MG63 (cell line): ENCODE data around the gene OR10A6. TPM values are rescaled to one million over a fixed set of nuclear protein-coding genes. Genes with fewer than 3 reads are reported as not detected.
A peak's percentile ranks its signal among the peaks of the same experiment; 100 is the strongest.

ENCODE experiments used
- DNase-seq: peaks from one replicate; pipeline ENCODE4 v3.0.0-alpha.2; 2020
- H3K27me3 ChIP-seq: fragments of 250-450 bp; sonication (Bioruptor Pico); 2 replicates; pipeline ENCODE4 v1.5.1; 2020; ENCODE audit warnings: mild to moderate bottlenecking, moderate library complexity
- H3K36me3 ChIP-seq: fragments of 250-450 bp; sonication (Bioruptor Pico); 2 replicates; pipeline ENCODE4 v1.5.1; 2020; ENCODE audit warnings: mild to moderate bottlenecking, moderate library complexity
- H3K4me3 ChIP-seq: fragments of 250-450 bp; sonication (Bioruptor Pico); 2 replicates; pipeline ENCODE4 v1.5.1; 2020; ENCODE audit warnings: mild to moderate bottlenecking, moderate library complexity
- H3K9me3 ChIP-seq: fragments of 250-450 bp; sonication (Bioruptor Pico); 2 replicates; pipeline ENCODE4 v1.5.1; 2020; ENCODE audit warnings: mild to moderate bottlenecking, moderate library complexity
- total RNA-seq: library from RNA; depleted of rRNA; stranded (reverse); fragments of >200 nt; shearing (Covaris generic); gene quantifications from 2 replicates; pipeline ENCODE4 v1.2.3, GENCODE V29; 2014; ENCODE audit warnings: low replicate concordance; rRNA removed

The OR10A6 gene
- total RNA-seq, 1 experiment from 2014 or later: not detected

GRCh38 chr11:7896009-7896785 lies 34.9 kb downstream of the OR10A6 start:
- no peak for DNase-seq
- Histone ChIP-seq H3K4me3 (no peak overlapping the region), H3K9me3 (peaks cover 3% of the 10 kb centered on the region; the same call in 1 of the 2 replicates), H3K36me3 (no peaks in the 10 kb centered on the region), H3K27me3 (no peaks in the 10 kb centered on the region)

GRCh38 chr11:7894251-7894650 lies 36.8 kb downstream of the OR10A6 start:
- DNase-seq: no peak
- peaks cover 3% of the 10 kb centered on the region; the same call in 1 of the 2 replicates for H3K9me3 ChIP-seq

GRCh38 chr11:7893796-7894195 lies 37.3 kb downstream of the OR10A6 start:
- DNase-seq: no peak
- H3K4me3 ChIP-seq: no peak overlapping the region
- no peaks in the 10 kb centered on the region for H3K36me3 ChIP-seq
- no peaks in the 10 kb centered on the region for H3K27me3 ChIP-seq
- no peaks in the 10 kb centered on the region for H3K9me3 ChIP-seq

More at GRCh38 chr11:7894251-7894650, 36.8 kb downstream of the OR10A6 start:
- Histone ChIP-seq H3K27me3 (no peaks in the 10 kb centered on the region), H3K36me3 (no peaks in the 10 kb centered on the region), H3K4me3 (no peak overlapping the region)

- no peak for DNase-seq
- Histone ChIP-seq H3K27me3 (no peaks in the 10 kb centered on the region), H3K36me3 (no peaks in the 10 kb centered on the region), H3K4me3 (no peak overlapping the region), H3K9me3 (no peaks in the 10 kb centered on the region)
These were observed 38.2 kb downstream of the OR10A6 start for GRCh38 chr11:7892840-7893254.

- DNase-seq: no peak
- no peaks in the 10 kb centered on the region for H3K27me3 ChIP-seq
- no peak overlapping the region for H3K4me3 ChIP-seq
- H3K36me3 ChIP-seq: no peaks in the 10 kb centered on the region
- H3K9me3 ChIP-seq: no peaks in the 10 kb centered on the region
These were observed 38.9 kb downstream of the OR10A6 start for GRCh38 chr11:7892059-7892699.

GRCh38 chr11:7890417-7891172 lies 40.5 kb downstream of the OR10A6 start:
- Histone ChIP-seq H3K27me3 (no peaks in the 10 kb centered on the region), H3K4me3 (no peak overlapping the region; the same call in 1 of the 2 replicates), H3K36me3 (no peaks in the 10 kb centered on the region), H3K9me3 (no peaks in the 10 kb centered on the region)
- no peak for DNase-seq

- Histone ChIP-seq H3K4me3 (peak overlapping the region; percentile 9; the same call in 1 of the 2 replicates), H3K27me3 (no peaks in the 10 kb centered on the region), H3K36me3 (no peaks in the 10 kb centered on the region), H3K9me3 (no peaks in the 10 kb centered on the region)
- DNase-seq: no peak
These were observed 41.1 kb downstream of the OR10A6 start for GRCh38 chr11:7889985-7890384.

GRCh38 chr11:7882860-7883259 lies 48.2 kb downstream of the OR10A6 start:
- no peaks in the 10 kb centered on the region for H3K27me3 ChIP-seq
- no peak overlapping the region for H3K4me3 ChIP-seq
- DNase-seq: no peak
- H3K36me3 ChIP-seq: no peaks in the 10 kb centered on the region
- H3K9me3 ChIP-seq: no peaks in the 10 kb centered on the region

Other genes starting within 250 kb of the OR10A6 start
- gene OVCH2, start 224.8 kb downstream of the OR10A6 start, total RNA-seq: not detected in 2 replicates
- not detected in 2 replicates for gene OR5P2, start 134.3 kb downstream of the OR10A6 start, total RNA-seq
- gene OR5P3, start 100.4 kb downstream of the OR10A6 start, total RNA-seq: not detected in 2 replicates
- gene OR10A3, start 10.4 kb upstream of the OR10A6 start, total RNA-seq: not detected in 2 replicates
- 0.36 TPM in 1 of 2 replicates, not detected in the other for gene NLRP10, start 34.2 kb upstream of the OR10A6 start, total RNA-seq
- gene EIF3F, start 56.1 kb upstream of the OR10A6 start, total RNA-seq: 289 and 387 TPM in 2 replicates
- 19.2 and 23.6 TPM in 2 replicates for gene TUB, start 149.9 kb upstream of the OR10A6 start, total RNA-seq
- not detected in 2 replicates for gene RIC3, start 237.8 kb upstream of the OR10A6 start, total RNA-seq